GM23338 (cell line): ENCODE data around the gene ABCC1. TPM values are rescaled to one million over a fixed set of nuclear protein-coding genes. Genes with fewer than 3 reads are reported as not detected.

ENCODE experiments used
- ATAC-seq: fragments of 200-7000 bp; cut with Tn5 transposase; 3 replicates; pipeline ENCODE4 v1.9.1; 2020
- DNase-seq: peaks from one replicate; pipeline ENCODE4 v3.0.0-alpha.2; 2015; ENCODE audit warnings: low spot score
- H2AFZ ChIP-seq: fragments of 200-600 bp; sonication (generic); 2 replicates; pipeline ENCODE4 v1.8.0; 2016; ENCODE audit warnings: antibody characterized with exemption, mild to moderate bottlenecking, moderate library complexity
- H3F3A ChIP-seq: fragments of 200-600 bp; sonication (generic); replicated peaks from 2 replicates; pipeline ENCODE4 v1.8.0; 2017; ENCODE audit warnings: antibody characterized with exemption, mixed run types, low read depth
- H3K27ac ChIP-seq: fragments of 200-600 bp; sonication (generic); 2 replicates; pipeline ENCODE4 v1.6.1; 2016; ENCODE audit warnings: low read depth
- H3K27me3 ChIP-seq: fragments of 200-600 bp; sonication (generic); 2 replicates; pipeline ENCODE4 v1.8.0; 2016; ENCODE audit warnings: mild to moderate bottlenecking, mixed run types, moderate library complexity; ENCODE audit not compliant: insufficient read depth
- H3K36me3 ChIP-seq: fragments of 200-600 bp; sonication (generic); 2 replicates; pipeline ENCODE4 v1.8.0; 2016; ENCODE audit warnings: mild to moderate bottlenecking; ENCODE audit not compliant: insufficient read depth
- H3K4me1 ChIP-seq: fragments of 200-600 bp; sonication (generic); 2 replicates; pipeline ENCODE4 v1.8.0; 2016; ENCODE audit warnings: mild to moderate bottlenecking, moderate library complexity; ENCODE audit not compliant: insufficient read depth
- H3K4me2 ChIP-seq: fragments of 200-600 bp; sonication (generic); 2 replicates; pipeline ENCODE4 v1.7.1; 2017; ENCODE audit warnings: mixed run types
- H3K4me3 ChIP-seq: fragments of 200-600 bp; sonication (generic); 2 replicates; pipeline ENCODE4 v1.6.1; 2016; ENCODE audit warnings: mixed run types
- H3K79me2 ChIP-seq: fragments of 200-600 bp; sonication (generic); replicated peaks from 2 replicates; pipeline ENCODE4 v1.8.0; 2017; ENCODE audit warnings: mild to moderate bottlenecking; ENCODE audit not compliant: insufficient read depth
- H3K9me2 ChIP-seq: fragments of 200-600 bp; sonication (generic); 2 replicates; pipeline ENCODE4 v1.8.0; 2017; ENCODE audit not compliant: insufficient read depth
- H4K20me1 ChIP-seq: fragments of 200-600 bp; sonication (generic); replicated peaks from 2 replicates; pipeline ENCODE4 v1.8.0; 2017; ENCODE audit warnings: mild to moderate bottlenecking; ENCODE audit not compliant: insufficient read depth
- H3K27ac Mint-ChIP-seq: 2 replicates; pipeline ENCODE4 v1.8.0; 2020; ENCODE audit warnings: inconsistent platforms, mild to moderate bottlenecking, moderate library complexity, mixed read lengths
- H3K27me3 Mint-ChIP-seq: 3 replicates; pipeline ENCODE4 v1.8.0; 2022; ENCODE audit warnings: low read depth, mild to moderate bottlenecking, moderate library complexity, mixed read lengths, inconsistent platforms; ENCODE audit not compliant: insufficient read depth, poor library complexity
- H3K36me3 Mint-ChIP-seq: 3 replicates; pipeline ENCODE4 v1.8.0; 2021; ENCODE audit warnings: low read depth, mild to moderate bottlenecking, inconsistent platforms, moderate library complexity, mixed read lengths
- H3K4me1 Mint-ChIP-seq: 3 replicates; pipeline ENCODE4 v1.8.0; 2020; ENCODE audit warnings: mild to moderate bottlenecking, inconsistent platforms, mixed read lengths
- H3K4me3 Mint-ChIP-seq: 3 replicates; pipeline ENCODE4 v1.8.0; 2021; ENCODE audit warnings: moderate library complexity, mild to moderate bottlenecking, inconsistent platforms, mixed read lengths
- H3K9me3 Mint-ChIP-seq: 3 replicates; pipeline ENCODE4 v1.8.0; 2020; ENCODE audit warnings: moderate library complexity, mild to moderate bottlenecking, inconsistent platforms, mixed read lengths
- CREB1 ChIP-seq: fragments of 250-450 bp; sonication (Bioruptor Pico); IDR thresholded peaks from 2 replicates; pipeline ENCODE4 v1.5.0; 2020; ENCODE audit warnings: low read depth, mild to moderate bottlenecking, moderate library complexity
- EZH2phosphoT487 ChIP-seq: fragments of 200-600 bp; sonication (generic); IDR thresholded peaks from one replicate; pipeline ENCODE4 v1.8.1; 2018; ENCODE audit warnings: antibody characterized with exemption; ENCODE audit not compliant: unreplicated experiment
- JUNB ChIP-seq: IDR thresholded peaks from one replicate; pipeline ENCODE4 v1.6.1; 2016; ENCODE audit warnings: antibody characterized with exemption; ENCODE audit not compliant: unreplicated experiment
- POLR2AphosphoS5 ChIP-seq: IDR thresholded peaks from 2 replicates; pipeline ENCODE4 v1.6.1; 2016; ENCODE audit warnings: antibody characterized with exemption, low read depth
- STAT1 ChIP-seq: IDR thresholded peaks from one replicate; pipeline ENCODE4 v1.6.1; 2016; ENCODE audit warnings: antibody characterized with exemption; ENCODE audit not compliant: unreplicated experiment
- ZNF114 ChIP-seq: fragments of 250-450 bp; sonication (Bioruptor Pico); IDR thresholded peaks from 2 replicates; pipeline ENCODE4 v1.5.0; 2020; ENCODE audit warnings: mild to moderate bottlenecking, moderate library complexity
- polyA plus RNA-seq: library from polyadenylated mRNA; unstranded; fragments of >200 nt; fragmentation: Nextera tagmentation; extraction: Ambion mirVana; gene quantifications from 2 replicates; pipeline ENCODE4 v1.2.1, GENCODE V29; 2016
- total RNA-seq: library from RNA; depleted of rRNA; stranded (reverse); fragments of >200 nt; shearing (Covaris generic); gene quantifications from 2 replicates; pipeline ENCODE4 v1.2.3, GENCODE V29; 2014
- TF ChIP-seq, protein P1 (sequence below): fragments of 250-450 bp; sonication (Bioruptor Pico); IDR thresholded peaks from 2 replicates; pipeline ENCODE4 v1.5.0; 2020; ENCODE audit warnings: mild to moderate bottlenecking, moderate library complexity
- TF ChIP-seq, protein P2 (sequence below): IDR thresholded peaks from 2 replicates; pipeline ENCODE4 v1.6.1; 2016; ENCODE audit warnings: antibody characterized with exemption
- TF ChIP-seq, protein P3 (sequence below), 2 experiments: fragments of 200-600 bp in 1 of 2; sonication (generic) in 1 of 2; conservative IDR thresholded peaks; 2 replicates each; pipeline versions ENCODE4 v1.5.1 to v1.6.1; 2016 to 2017; ENCODE audit warnings: antibody characterized with exemption in 2 of 2, low read depth in 2 of 2, mild to moderate bottlenecking in 2 of 2, moderate library complexity in 1 of 2

Gene ABCC1
- total and polyA plus RNA-seq, 2 experiments from 2014 or later, result 11.0 to 46.6 TPM

DNA sequence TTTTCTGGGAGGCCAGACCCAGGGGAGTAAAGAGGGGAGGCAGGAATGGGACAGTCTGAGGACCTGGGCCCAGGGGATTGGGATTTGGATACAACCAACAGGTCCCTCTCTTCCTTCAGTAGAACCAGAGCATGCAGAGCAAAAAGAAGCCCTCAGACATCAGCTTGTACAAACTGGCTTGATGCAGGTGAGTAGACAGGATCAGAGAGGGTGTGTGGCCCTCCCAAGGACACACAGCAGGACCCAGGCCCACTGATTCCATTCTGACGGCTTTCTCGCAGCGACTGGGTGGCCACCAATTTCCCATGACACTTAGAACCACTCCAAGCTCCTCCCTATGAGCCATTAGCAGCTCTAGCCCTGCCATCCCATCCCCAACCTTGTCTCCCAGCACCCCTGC lies 210.2 kb downstream of the ABCC1 start:
- peaks cover 58% of the 10 kb centered on the region for H3K9me3 Mint-ChIP-seq
- peaks cover 20% of the 10 kb centered on the region for H3K36me3 Mint-ChIP-seq
- no peak for DNase-seq

More for the DNA sequence above, 210.2 kb downstream of the ABCC1 start:
- H3K36me3 ChIP-seq, result no peaks in the 10 kb centered on the region
- no peaks in the 10 kb centered on the region for H3K4me1 Mint-ChIP-seq
- no peaks in the 10 kb centered on the region for H3K4me1 ChIP-seq
- no peaks in the 10 kb centered on the region for H3K27me3 ChIP-seq
- H3K27me3 Mint-ChIP-seq, result peaks cover 11% of the 10 kb centered on the region
- no peak overlapping the region for H3K27ac Mint-ChIP-seq
- ATAC-seq, result no peak
- peaks cover 2% of the 10 kb centered on the region; the same call in 1 of the 2 replicates for H3K9me2 ChIP-seq
- no peak overlapping the region for H3K4me2 ChIP-seq
- no peak overlapping the region for H3K4me3 ChIP-seq
- TF ChIP-seq, protein P1, sequence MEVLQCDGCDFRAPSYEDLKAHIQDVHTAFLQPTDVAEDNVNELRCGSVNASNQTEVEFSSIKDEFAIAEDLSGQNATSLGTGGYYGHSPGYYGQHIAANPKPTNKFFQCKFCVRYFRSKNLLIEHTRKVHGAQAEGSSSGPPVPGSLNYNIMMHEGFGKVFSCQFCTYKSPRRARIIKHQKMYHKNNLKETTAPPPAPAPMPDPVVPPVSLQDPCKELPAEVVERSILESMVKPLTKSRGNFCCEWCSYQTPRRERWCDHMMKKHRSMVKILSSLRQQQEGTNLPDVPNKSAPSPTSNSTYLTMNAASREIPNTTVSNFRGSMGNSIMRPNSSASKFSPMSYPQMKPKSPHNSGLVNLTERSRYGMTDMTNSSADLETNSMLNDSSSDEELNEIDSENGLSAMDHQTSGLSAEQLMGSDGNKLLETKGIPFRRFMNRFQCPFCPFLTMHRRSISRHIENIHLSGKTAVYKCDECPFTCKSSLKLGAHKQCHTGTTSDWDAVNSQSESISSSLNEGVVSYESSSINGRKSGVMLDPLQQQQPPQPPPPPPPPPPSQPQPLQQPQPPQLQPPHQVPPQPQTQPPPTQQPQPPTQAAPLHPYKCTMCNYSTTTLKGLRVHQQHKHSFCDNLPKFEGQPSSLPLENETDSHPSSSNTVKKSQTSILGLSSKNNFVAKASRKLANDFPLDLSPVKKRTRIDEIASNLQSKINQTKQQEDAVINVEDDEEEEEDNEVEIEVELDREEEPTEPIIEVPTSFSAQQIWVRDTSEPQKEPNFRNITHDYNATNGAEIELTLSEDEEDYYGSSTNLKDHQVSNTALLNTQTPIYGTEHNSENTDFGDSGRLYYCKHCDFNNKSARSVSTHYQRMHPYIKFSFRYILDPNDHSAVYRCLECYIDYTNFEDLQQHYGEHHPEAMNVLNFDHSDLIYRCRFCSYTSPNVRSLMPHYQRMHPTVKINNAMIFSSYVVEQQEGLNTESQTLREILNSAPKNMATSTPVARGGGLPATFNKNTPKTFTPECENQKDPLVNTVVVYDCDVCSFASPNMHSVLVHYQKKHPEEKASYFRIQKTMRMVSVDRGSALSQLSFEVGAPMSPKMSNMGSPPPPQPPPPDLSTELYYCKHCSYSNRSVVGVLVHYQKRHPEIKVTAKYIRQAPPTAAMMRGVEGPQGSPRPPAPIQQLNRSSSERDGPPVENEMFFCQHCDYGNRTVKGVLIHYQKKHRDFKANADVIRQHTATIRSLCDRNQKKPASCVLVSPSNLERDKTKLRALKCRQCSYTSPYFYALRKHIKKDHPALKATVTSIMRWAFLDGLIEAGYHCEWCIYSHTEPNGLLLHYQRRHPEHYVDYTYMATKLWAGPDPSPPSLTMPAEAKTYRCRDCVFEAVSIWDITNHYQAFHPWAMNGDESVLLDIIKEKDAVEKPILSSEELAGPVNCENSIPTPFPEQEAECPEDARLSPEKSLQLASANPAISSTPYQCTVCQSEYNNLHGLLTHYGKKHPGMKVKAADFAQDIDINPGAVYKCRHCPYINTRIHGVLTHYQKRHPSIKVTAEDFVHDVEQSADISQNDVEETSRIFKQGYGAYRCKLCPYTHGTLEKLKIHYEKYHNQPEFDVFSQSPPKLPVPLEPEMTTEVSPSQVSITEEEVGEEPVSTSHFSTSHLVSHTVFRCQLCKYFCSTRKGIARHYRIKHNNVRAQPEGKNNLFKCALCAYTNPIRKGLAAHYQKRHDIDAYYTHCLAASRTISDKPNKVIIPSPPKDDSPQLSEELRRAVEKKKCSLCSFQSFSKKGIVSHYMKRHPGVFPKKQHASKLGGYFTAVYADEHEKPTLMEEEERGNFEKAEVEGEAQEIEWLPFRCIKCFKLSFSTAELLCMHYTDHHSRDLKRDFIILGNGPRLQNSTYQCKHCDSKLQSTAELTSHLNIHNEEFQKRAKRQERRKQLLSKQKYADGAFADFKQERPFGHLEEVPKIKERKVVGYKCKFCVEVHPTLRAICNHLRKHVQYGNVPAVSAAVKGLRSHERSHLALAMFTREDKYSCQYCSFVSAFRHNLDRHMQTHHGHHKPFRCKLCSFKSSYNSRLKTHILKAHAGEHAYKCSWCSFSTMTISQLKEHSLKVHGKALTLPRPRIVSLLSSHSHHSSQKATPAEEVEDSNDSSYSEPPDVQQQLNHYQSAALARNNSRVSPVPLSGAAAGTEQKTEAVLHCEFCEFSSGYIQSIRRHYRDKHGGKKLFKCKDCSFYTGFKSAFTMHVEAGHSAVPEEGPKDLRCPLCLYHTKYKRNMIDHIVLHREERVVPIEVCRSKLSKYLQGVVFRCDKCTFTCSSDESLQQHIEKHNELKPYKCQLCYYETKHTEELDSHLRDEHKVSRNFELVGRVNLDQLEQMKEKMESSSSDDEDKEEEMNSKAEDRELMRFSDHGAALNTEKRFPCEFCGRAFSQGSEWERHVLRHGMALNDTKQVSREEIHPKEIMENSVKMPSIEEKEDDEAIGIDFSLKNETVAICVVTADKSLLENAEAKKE, result no peak
- no peak for TF ChIP-seq ZNF114 (CRISPR knock-in tag)
- TF ChIP-seq CREB1 (CRISPR knock-in tag), result no peak
- TF ChIP-seq EZH2phosphoT487, result no peak
- no peak for TF ChIP-seq STAT1
- no peak for TF ChIP-seq JUNB
- TF ChIP-seq, protein P2, sequence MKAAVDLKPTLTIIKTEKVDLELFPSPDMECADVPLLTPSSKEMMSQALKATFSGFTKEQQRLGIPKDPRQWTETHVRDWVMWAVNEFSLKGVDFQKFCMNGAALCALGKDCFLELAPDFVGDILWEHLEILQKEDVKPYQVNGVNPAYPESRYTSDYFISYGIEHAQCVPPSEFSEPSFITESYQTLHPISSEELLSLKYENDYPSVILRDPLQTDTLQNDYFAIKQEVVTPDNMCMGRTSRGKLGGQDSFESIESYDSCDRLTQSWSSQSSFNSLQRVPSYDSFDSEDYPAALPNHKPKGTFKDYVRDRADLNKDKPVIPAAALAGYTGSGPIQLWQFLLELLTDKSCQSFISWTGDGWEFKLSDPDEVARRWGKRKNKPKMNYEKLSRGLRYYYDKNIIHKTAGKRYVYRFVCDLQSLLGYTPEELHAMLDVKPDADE, result no peak
- no peak for TF ChIP-seq POLR2AphosphoS5
- TF ChIP-seq, protein P3, sequence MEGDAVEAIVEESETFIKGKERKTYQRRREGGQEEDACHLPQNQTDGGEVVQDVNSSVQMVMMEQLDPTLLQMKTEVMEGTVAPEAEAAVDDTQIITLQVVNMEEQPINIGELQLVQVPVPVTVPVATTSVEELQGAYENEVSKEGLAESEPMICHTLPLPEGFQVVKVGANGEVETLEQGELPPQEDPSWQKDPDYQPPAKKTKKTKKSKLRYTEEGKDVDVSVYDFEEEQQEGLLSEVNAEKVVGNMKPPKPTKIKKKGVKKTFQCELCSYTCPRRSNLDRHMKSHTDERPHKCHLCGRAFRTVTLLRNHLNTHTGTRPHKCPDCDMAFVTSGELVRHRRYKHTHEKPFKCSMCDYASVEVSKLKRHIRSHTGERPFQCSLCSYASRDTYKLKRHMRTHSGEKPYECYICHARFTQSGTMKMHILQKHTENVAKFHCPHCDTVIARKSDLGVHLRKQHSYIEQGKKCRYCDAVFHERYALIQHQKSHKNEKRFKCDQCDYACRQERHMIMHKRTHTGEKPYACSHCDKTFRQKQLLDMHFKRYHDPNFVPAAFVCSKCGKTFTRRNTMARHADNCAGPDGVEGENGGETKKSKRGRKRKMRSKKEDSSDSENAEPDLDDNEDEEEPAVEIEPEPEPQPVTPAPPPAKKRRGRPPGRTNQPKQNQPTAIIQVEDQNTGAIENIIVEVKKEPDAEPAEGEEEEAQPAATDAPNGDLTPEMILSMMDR (conservative IDR thresholded peaks at IDR 0.05; ENCODE audit: low read depth in 2 of 2), result no peak
- no peaks in the 10 kb centered on the region for H3F3A ChIP-seq
- H3K79me2 ChIP-seq, result no peaks in the 10 kb centered on the region
- H3K27ac ChIP-seq, result no peak overlapping the region
- no peaks in the 10 kb centered on the region for H4K20me1 ChIP-seq
- H3K4me3 Mint-ChIP-seq, result no peak overlapping the region
- H2AFZ ChIP-seq, result no peak overlapping the region
